Spleen (tissue), 11 donors: ENCODE data around the gene TRPV4. TPM values are rescaled to one million over a fixed set of nuclear protein-coding genes. Genes with fewer than 3 reads are reported as not detected.

ENCODE experiments used
- DNase-seq: peaks from one replicate; pipeline ENCODE4 v3.0.0-alpha.2; 2020
- H3K27ac ChIP-seq, 8 donors: fragments of 200-600 bp; sonication (generic) in 7 of 8; 1 replicate in 4 of 8; 2 replicates in 4 of 8; pipeline versions ENCODE4 v1.5.0 to v1.8.0; 2016 to 2021; ENCODE audit warnings: inconsistent platforms in 4 of 8, mild to moderate bottlenecking in 4 of 8, moderate library complexity in 1 of 8
- H3K27me3 ChIP-seq, 7 donors: fragments of 200-600 bp; sonication (generic) in 6 of 7; replicated peaks in 1 of 7; 1 replicate in 4 of 7; 2 replicates in 3 of 7; pipeline versions ENCODE4 v1.5.0 to v1.8.0; 2016 to 2021; ENCODE audit warnings: inconsistent platforms in 3 of 7, mild to moderate bottlenecking in 1 of 7
- H3K36me3 ChIP-seq, 6 donors: fragments of 200-600 bp; sonication (generic) in 5 of 6; 1 replicate in 4 of 6; 2 replicates in 2 of 6; pipeline versions ENCODE4 v1.5.0 to v1.8.0; 2016 to 2021; ENCODE audit warnings: inconsistent platforms in 2 of 6
- H3K4me1 ChIP-seq, 6 donors: fragments of 200-600 bp; sonication (generic) in 5 of 6; 1 replicate in 3 of 6; 2 replicates in 3 of 6; pipeline versions ENCODE4 v1.5.0 to v1.8.0; 2016 to 2021; ENCODE audit warnings: inconsistent platforms in 3 of 6
- H3K4me3 ChIP-seq, 8 donors: fragments of 200-600 bp; sonication (generic) in 7 of 8; 1 replicate in 4 of 8; 2 replicates in 4 of 8; pipeline versions ENCODE4 v1.5.0 to v1.8.0; 2016 to 2021; ENCODE audit warnings: inconsistent platforms in 4 of 8, mild to moderate bottlenecking in 4 of 8, moderate library complexity in 2 of 8
- H3K9me3 ChIP-seq, 8 donors: fragments of 200-600 bp; sonication (generic) in 7 of 8; 1 replicate in 4 of 8; 2 replicates in 4 of 8; pipeline versions ENCODE4 v1.5.0 to v1.8.0; 2016 to 2021; ENCODE audit warnings: inconsistent platforms in 4 of 8
- POLR2A ChIP-seq, 3 donors: fragments of 450-650 bp; IDR thresholded peaks; one replicate each; pipeline ENCODE4 v1.5.1; 2017; ENCODE audit warnings: antibody characterized with exemption in 3 of 3, mild to moderate bottlenecking in 1 of 3
- POLR2AphosphoS5 ChIP-seq, 3 donors: sonication (generic); formaldehyde crosslinking; IDR thresholded peaks; one replicate each; pipeline ENCODE4 v1.5.1; 2017; ENCODE audit warnings: antibody characterized with exemption in 3 of 3
- WGBS, 5 donors: extraction: QIAGEN DNeasy Blood & Tissue Kit in 3 of 5; methylation state at CpG; one replicate each; pipeline versions ENCODE4 v1.1.5 to v1.1.7; 2013 to 2018; 5-methylcytosine and 5-hydroxymethylcytosine counted together
- intact Hi-C: fragments of 100-400 bp; cut with DNase I; formaldehyde crosslinking; loops from one replicate; pipeline ENCODE4 v1.15.0; 2023; ENCODE audit warnings: low total_unique reads
- polyA plus RNA-seq, 3 donors: library from polyadenylated mRNA; stranded (reverse); fragments of 200-250 nt; gene quantifications; one replicate each; pipeline ENCODE4 v1.2.1, GENCODE V29; 2013
- total RNA-seq, 7 donors: library from RNA; depleted of rRNA in 3 of 7; stranded (reverse); fragments of >200 nt in 3 of 7; fragmentation: NEBNext Ultra II Directional in 4 of 7; extraction: Animal tissue kit (Norgen Biotek cat#: 25700) in 4 of 7; gene quantifications; one replicate each; pipeline versions ENCODE4 v1.1.0 to v1.2.1, GENCODE V29; 2016 to 2021
- TF ChIP-seq, protein P1 (sequence below), 11 experiments: fragments of 200-600 bp in 7 of 11; fragments of 450-650 bp in 4 of 11; sonication (generic) in 4 of 11; IDR thresholded peaks in 8 of 11; conservative IDR thresholded peaks in 3 of 11; 1 replicate in 7 of 11; 2 replicates in 4 of 11; pipeline versions ENCODE4 v1.4.0 to v1.8.0; 2016 to 2021; ENCODE audit warnings: antibody characterized with exemption in 11 of 11, inconsistent platforms in 4 of 11, mild to moderate bottlenecking in 1 of 11
- donor health status: healthy with polysubstance abuse.
- donor health status: DM: no; HTN: no; CAD: no; lungs with moderate emphysema.
- donor health status: DM: no; HTN: no; CAD: no.
- donor health status: Bipolar disorder and iron deficiency.
- donor health status: healthy.
- donor health status: DM: no; HTN: no; CAD: no.
- donor health status: DM: yes; HTN: yes; CAD: no.

Gene TRPV4
- total and polyA plus RNA-seq, 10 donors = 0.49 to 8.0 (median 4.4) TPM

GRCh38 chr12:109880043-109880931 lies 47.1 kb upstream of the TRPV4 start, which contains the start of gene GLTP:
TSS of gene GLTP (minus strand) at chr12:109880541. CDS start at chr12:109880374, 167 bp downstream.
- peaks cover 22 to 58% (median 50%) of the 10 kb centered on the region in 6 donors for H3K4me1 ChIP-seq
- peak; percentile 36 to 72 (median 65) for TF ChIP-seq POLR2AphosphoS5 (IDR thresholded peaks at IDR 0.05)
- TF ChIP-seq, protein P1, sequence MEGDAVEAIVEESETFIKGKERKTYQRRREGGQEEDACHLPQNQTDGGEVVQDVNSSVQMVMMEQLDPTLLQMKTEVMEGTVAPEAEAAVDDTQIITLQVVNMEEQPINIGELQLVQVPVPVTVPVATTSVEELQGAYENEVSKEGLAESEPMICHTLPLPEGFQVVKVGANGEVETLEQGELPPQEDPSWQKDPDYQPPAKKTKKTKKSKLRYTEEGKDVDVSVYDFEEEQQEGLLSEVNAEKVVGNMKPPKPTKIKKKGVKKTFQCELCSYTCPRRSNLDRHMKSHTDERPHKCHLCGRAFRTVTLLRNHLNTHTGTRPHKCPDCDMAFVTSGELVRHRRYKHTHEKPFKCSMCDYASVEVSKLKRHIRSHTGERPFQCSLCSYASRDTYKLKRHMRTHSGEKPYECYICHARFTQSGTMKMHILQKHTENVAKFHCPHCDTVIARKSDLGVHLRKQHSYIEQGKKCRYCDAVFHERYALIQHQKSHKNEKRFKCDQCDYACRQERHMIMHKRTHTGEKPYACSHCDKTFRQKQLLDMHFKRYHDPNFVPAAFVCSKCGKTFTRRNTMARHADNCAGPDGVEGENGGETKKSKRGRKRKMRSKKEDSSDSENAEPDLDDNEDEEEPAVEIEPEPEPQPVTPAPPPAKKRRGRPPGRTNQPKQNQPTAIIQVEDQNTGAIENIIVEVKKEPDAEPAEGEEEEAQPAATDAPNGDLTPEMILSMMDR (IDR thresholded peaks at IDR 0.05 in 8 of 11, conservative IDR thresholded peaks at IDR 0.05 in 3 of 11) = peak in 8 of 11 experiments; percentile 37 to 89 (median 78)
- TF ChIP-seq POLR2A (IDR thresholded peaks at IDR 0.05) = no peak

DNA sequence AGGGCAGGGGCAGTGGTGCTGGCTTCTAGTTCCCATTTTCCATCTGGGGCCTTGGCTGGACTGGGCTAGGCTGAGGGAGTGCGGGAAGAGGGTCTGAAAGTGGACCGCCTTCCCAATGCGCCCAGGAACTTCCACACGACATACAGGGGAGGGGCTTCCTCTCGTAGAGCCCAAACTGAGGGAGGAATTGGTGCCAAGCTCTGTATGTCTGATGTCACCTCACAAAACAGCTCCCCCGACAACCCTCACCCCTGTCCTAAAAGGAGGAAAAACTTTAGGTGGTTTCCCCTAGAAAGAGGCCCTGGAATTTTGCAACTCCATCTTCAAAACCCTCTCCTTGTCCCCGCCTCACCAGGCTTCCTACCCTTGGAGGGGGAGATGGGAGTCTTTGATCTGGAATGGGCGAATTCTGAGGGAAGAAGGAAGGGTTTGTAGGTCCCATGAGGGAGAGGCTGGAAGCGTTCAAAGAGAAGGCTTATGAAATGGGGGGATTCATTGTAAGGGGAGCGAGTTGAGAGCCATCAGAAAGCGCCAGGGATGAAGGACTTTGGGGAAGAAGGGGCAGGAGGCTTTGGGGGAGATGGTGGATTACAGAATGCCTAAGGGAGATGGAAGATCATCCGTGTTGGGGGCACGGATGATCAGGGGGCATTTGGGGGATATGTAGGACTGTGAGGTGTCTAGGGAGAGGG lies 46.3 kb upstream of the TRPV4 start:
- H3K27ac ChIP-seq = peak overlapping the region; percentile 67 to 94 (median 90)
- DNase-seq = no peak
- H3K27me3 ChIP-seq = no peaks in the 10 kb centered on the region
- no peaks in the 10 kb centered on the region for H3K9me3 ChIP-seq
- TF ChIP-seq POLR2AphosphoS5 (IDR thresholded peaks at IDR 0.05) (no peak), POLR2A (IDR thresholded peaks at IDR 0.05) (no peak)
- TF ChIP-seq, protein P1 (IDR thresholded peaks at IDR 0.05 in 8 of 11, conservative IDR thresholded peaks at IDR 0.05 in 3 of 11) = no peak
- peak overlapping the region; percentile 55 to 92 (median 72) for H3K4me3 ChIP-seq
- peaks cover 0 to 4% (median 0%) of the 10 kb centered on the region in 6 donors for H3K36me3 ChIP-seq
- peaks cover 22 to 66% (median 53%) of the 10 kb centered on the region in 6 donors for H3K4me1 ChIP-seq
- intact Hi-C loops = loop anchor here (10.0 kb wide), 1 partner anchor 75 kb away; no protein-coding TSS in a partner anchor
- WGBS, 5 donors = 8 to 19% (median 12%) methylated on average over 13 of the region's 13 CpGs

More at GRCh38 chr12:109880043-109880931, 47.1 kb upstream of the TRPV4 start, which contains the start of gene GLTP:
- H3K36me3 ChIP-seq = peaks cover 0 to 4% (median 0%) of the 10 kb centered on the region in 6 donors
- no peaks in the 10 kb centered on the region for H3K9me3 ChIP-seq
- H3K27me3 ChIP-seq = no peaks in the 10 kb centered on the region
- intact Hi-C loops = loop anchor here (10.0 kb wide), 1 partner anchor 75 kb away; no protein-coding TSS in a partner anchor
- peak within 1 kb of the TSS; percentile 55 to 92 (median 72) for H3K4me3 ChIP-seq
- peak within 1 kb of the TSS; percentile 67 to 94 (median 90) for H3K27ac ChIP-seq
- peak; percentile 97 for DNase-seq
- WGBS, 5 donors = 0 to 1% (median 0%) methylated on average over 24 to 92 of the region's 92 CpGs

- intact Hi-C loops = no loop called here
- Histone ChIP-seq H3K4me3 (peak overlapping the region; percentile 7 to 92 (median 70)), H3K9me3 (no peaks in the 10 kb centered on the region), H3K4me1 (peaks cover 22 to 73% (median 53%) of the 10 kb centered on the region in 6 donors), H3K36me3 (peaks cover 0 to 4% (median 0%) of the 10 kb centered on the region in 6 donors), H3K27me3 (no peaks in the 10 kb centered on the region), H3K27ac (peak overlapping the region in 3 of 8 donors; percentile 90 to 94 (median 93))
- TF ChIP-seq POLR2A (IDR thresholded peaks at IDR 0.05) (no peak), POLR2AphosphoS5 (IDR thresholded peaks at IDR 0.05) (no peak)
- TF ChIP-seq, protein P1 (IDR thresholded peaks at IDR 0.05 in 8 of 11, conservative IDR thresholded peaks at IDR 0.05 in 3 of 11) = no peak
- DNase-seq = no peak
- WGBS, 5 donors = 52 to 74% (median 60%) methylated on average over 7 of the region's 7 CpGs
These were observed 45.6 kb upstream of the TRPV4 start for GRCh38 chr12:109878749-109879148.
